NCI-H1417 (cell line): ENCODE results near the gene LEAP2.
"Not testable (repeated sequence)": the region's sequence is repeated elsewhere in the genome, so short reads cannot be mapped to it uniquely, and the experiment has no call there.

Source experiments
- DNase-seq, 3 experiments: peaks; one replicate each; lab custom pipeline; 2025; lab: John Stamatoyannopoulos, UW

The LEAP2 gene

DNA sequence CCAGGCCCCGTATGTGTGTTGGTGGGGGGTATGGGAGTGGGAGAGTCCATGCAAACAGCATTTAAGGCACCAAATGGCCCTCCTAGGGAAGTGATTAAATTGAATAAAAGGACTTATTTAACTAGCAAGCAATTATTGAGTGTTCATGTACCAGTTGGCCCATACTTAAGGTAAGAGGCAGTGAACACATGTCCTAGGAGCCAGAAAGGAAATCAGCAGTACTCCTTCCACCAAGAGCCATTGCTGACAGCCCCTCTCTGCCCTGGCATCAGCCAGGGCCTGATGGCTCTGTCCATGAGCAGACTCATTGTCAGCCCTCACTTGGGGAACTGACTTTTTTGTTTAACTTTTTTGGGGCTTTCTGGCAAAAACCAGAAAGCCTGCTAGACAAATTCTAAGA lies 32.6 kb upstream of the LEAP2 start:
- DNase-seq: peak in 1 of 3 experiments; percentile 18

- no peak for DNase-seq
Observed at GRCh38 chr5:132841305-132841704, 32.2 kb upstream of the LEAP2 start.

- no peak for DNase-seq
Observed at GRCh38 chr5:132848270-132848669, 25.2 kb upstream of the LEAP2 start.

- no peak for DNase-seq
Observed at GRCh38 chr5:132849347-132849746, 24.1 kb upstream of the LEAP2 start.

- no peak for DNase-seq
Observed at GRCh38 chr5:132850066-132850465, 23.4 kb upstream of the LEAP2 start.

- no peak for DNase-seq
Observed at GRCh38 chr5:132853323-132853722, 20.1 kb upstream of the LEAP2 start.

GRCh38 chr5:132853790-132854189 lies 19.7 kb upstream of the LEAP2 start:
- DNase-seq: no peak

DNA sequence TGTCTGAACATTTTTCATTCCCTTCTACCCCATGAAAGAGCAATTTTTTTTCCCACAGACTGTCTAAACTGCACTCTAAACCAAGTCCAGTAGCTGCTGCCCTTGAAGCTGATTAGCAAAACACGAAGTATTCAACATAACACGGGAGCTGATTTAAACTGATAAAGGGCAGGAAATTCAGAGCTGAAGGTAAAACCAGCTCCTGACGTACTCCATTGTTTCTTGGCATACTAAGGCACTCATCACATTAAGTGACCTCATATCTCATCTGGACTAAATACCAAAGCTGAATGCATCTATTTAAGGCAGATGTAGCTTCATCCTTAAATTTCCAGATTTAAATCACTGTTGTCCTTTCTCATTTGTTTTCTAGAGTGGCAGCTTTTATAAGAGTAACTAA lies 19.2 kb upstream of the LEAP2 start:
- no peak for DNase-seq

DNA sequence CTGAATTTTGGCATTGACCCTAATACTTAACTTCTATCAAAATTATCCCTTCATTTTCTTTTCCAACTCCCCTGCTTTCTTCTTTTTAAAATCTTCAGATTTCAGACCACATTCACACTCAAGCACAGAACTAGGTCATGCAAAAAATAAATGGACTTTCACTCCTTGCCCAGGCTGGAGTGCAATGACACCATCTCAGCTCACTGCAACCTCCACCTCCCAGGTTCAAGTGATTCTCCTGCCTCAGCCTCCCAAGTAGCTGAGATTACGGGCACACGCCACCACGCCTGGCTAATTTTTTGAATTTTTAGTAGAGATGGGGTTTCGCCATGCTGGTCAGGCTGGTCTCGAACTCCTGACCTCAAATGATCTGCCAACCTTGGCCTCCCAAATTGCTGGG lies 18.5 kb upstream of the LEAP2 start:
- not testable (repeated sequence) for DNase-seq

DNA sequence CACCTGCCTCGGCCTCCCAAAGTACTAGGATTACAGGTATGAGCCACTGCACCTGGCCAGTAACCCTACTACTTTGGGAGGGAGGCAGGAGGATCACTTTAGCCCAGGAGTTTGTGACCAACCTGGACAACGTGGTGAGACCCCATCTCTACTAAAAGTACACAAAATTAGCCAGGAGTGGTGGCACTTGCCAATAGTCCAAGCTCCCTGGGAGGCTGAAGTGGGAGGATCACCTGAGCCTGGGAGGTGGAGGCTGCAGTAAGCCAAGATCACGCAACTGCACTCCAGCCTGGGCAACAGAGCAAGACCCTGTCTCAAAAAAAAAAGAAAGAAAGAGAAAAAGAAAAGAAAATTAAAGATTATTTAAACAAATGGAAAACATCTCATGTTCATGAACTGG lies 17.5 kb upstream of the LEAP2 start:
- DNase-seq: no peak

- DNase-seq: no peak
Observed at GRCh38 chr5:132859889-132860437, 13.5 kb upstream of the LEAP2 start.

- DNase-seq: no peak
Observed at GRCh38 chr5:132860742-132861141, 12.7 kb upstream of the LEAP2 start.

GRCh38 chr5:132865668-132866341 lies 7.7 kb upstream of the LEAP2 start:
- DNase-seq: peak in 2 of 3 experiments; percentile 49 to 54

DNA sequence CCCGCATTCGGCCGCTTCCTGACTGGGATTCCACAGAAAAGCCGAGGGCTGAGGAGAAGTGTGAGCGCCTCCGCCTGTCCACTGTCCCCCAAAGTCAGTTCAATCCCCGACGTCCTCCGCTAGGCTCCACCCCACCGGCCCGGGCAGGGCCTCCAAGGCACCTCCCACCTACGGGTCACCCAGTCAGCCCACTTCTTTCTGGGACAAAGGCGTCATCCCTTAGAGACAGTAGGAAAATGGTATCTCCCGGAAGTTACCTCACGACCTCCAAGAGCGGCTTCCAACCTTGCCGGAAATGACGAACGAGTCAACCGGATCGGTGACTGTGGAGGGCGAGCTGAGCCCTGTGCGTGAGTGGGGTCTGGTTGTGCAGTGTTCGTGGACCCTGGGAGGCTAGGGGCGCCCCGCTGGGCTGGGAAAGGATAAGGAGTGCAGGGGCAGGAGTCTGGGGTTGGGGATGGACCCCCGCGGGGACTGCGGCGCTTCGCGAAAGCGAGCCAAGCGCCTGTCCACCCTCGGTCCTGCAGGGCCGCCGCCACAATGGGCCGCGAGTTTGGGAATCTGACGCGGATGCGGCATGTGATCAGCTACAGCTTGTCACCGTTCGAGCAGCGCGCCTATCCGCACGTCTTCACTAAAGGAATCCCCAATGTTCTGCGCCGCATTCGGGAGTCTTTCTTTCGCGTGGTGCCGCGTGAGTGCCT lies 7.0 kb upstream of the LEAP2 start, which contains the start of the genes GDF9 and UQCRQ:
GDF9 (minus strand) TSS at position 128 of the 704 bp plus-strand sequence. CDS start 1,936 bp downstream, outside the sequence.
UQCRQ (plus strand) TSS at position 301 of the 704 bp plus-strand sequence; CDS start at position 541, 240 bp downstream.
- peak; percentile 90 to 99 (median 96) for DNase-seq

- no peak for DNase-seq
Observed at GRCh38 chr5:132867046-132867451, 6.4 kb upstream of the LEAP2 start.

GRCh38 chr5:132868754-132869153 lies 4.7 kb upstream of the LEAP2 start:
- DNase-seq: no peak

- no peak for DNase-seq
Observed at GRCh38 chr5:132870801-132871200, 2.7 kb upstream of the LEAP2 start.

GRCh38 chr5:132871459-132872284 lies 1.8 kb upstream of the LEAP2 start:
- DNase-seq: no peak

DNA sequence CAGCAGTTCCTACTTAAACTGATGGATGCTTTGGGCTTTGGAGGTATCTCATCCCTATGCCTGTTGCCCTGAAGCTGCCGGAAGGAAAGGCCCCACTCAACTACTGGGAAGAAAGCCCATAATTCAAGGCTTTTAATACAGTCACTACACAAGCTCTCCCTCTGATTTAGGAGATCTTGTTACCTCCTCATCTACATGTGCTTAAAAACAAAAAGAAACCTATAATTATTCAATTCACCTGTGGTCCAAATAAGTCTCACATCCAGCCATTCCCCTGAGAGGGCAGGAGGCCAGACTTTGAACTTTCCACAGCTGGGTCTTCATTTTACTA lies 715 bp upstream of the LEAP2 start:
- no peak for DNase-seq

- DNase-seq: no peak
Observed at GRCh38 chr5:132873930-132874271, 433 bp downstream of the LEAP2 start.

DNA sequence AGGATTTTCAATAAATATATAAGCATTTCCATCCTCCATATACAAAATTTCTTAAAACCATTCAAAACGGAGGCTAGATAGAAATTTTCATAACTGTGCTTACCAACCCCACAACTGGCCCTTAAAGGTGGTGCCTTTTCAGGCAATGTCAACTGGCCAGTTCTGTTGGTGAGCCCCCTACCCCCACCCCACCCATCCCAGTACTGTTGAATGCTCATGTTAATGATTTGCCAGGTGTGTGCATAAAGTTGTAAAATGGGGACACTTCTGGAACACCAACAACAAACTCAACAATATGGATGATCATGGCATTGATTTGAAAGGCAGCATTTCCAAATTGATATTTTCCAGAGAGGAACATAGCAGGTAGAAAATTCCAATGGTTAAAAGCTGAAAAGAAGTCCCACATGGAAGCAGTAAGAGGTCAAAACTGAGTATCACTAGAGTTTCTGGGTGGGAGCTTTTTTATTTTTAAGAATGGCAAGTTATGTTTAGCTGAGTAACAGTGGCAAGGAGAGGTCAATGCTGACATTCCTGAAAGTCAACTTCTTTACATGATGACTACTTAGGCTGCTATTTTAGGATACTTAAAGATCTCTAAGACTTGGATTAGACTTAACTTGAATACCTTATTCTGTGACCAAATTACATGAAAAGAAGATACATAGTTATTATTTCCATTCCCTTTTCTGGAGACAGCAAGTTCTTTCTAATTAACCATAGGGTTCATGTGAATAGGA lies 2.7 kb downstream of the LEAP2 start:
- DNase-seq: no peak

DNA sequence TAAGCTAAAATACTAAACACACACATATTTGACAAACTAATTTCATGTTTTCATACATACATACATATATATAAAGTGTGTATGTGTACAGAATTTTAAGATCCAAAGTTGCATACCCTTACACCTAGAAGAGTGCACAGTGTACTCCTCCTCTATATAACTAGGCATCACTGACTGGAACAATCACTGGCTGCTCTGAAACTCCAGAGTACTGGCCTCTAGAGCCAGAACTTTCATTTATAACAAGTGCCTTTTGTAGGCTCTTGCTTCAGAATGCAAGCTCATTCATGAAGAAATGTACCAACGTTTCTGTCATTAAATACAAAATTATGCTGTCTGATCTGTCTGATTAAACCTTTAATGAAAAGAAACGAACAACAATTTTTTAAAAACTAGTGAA lies 4.0 kb downstream of the LEAP2 start:
- no peak for DNase-seq
